HG02981 (cell line): ENCODE data around the gene PDCL2.
"Not testable (repeated sequence)": the region's sequence is repeated elsewhere in the genome, so short reads cannot be mapped to it uniquely, and the experiment has no call there.

Source experiments
- ATAC-seq: cut with Tn5 transposase; IDR thresholded peaks from one replicate; pipeline ENCODE4 v1.9.1; 2021; ENCODE audit warnings: mild to moderate bottlenecking, moderate library complexity; ENCODE audit not compliant: unreplicated experiment

The PDCL2 gene

GRCh38 chr4:55598641-55599040, 6.6 kb upstream of the PDCL2 start:
- no peak for ATAC-seq

DNA sequence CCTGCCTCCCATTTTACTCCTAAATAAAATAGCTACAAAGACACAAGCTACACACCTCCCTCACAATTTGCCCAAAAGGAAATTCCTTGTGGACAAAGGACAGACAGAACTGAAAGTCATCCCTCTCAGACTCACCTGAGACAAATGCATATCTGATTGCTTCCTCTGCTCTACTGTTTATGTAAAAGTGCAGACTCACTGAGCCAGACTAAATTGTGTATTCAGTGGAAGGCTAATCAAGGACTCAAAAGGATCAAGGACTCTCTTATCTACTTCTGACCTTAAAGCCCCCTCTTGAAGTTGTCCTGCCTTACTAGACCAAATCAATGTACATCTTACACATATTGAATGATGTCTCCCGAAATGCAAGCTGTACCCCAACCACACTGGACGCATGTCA, 3.9 kb downstream of the PDCL2 start:
- ATAC-seq: no peak

- not testable (repeated sequence) for ATAC-seq
Measured at GRCh38 chr4:55582773-55583172, 9.3 kb downstream of the PDCL2 start.

GRCh38 chr4:55578341-55579010, 13.6 kb downstream of the PDCL2 start:
- no peak for ATAC-seq

DNA sequence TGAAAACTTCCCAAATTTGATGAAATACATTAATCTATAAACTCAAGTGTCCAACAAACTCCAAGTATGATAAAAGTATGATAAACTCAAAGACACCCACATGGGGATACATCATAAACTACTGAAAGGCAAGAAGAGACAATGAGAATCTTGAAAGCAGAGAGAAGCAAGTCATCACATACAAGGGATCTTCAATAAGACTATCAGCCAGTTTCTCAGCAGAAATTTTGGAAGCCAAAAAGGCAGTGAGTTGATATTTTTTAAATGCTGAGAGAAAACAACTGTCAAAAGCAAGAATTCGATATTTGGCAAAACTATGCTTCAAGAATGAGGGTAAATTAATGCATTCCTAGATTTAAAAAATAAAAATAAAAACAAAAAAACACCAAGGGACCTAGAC, 16.5 kb downstream of the PDCL2 start:
- no peak for ATAC-seq

DNA sequence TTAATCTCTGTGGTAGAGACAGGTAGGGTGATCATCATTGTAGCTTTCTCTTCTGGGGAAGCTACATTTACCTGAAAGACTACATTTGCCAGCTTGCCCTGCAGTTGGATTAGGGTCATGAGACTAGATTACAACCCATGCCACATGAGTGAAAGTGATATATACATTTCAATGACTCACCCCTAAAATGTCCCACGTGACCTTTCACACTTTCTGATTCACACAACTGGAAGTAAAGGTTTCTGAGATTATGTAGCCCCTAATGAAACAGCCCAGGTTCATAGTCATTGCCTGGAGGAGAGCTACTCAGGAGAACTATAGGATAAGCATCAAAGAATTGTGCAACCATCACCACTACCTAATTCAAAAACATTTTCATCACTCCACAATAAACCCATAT, 17.8 kb downstream of the PDCL2 start:
- ATAC-seq: no peak

DNA sequence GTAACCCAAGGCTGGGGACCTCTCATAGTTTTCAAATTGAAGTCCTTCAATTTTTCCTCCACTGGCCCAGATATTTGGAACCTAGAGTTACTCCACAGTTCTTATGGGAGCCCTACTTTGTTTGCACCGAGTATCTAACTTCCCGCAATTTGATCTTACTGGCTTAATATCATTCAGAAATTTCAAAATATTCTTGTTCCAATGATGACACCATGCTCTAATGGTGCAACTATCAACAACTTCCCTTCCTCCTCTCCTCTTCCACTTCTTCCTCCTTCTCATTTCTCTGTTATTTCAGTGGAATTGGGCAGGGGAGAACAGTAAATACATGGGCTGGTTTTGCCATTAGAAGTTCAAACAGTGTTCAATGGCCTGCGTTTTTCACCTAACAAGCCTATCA, 20.2 kb downstream of the PDCL2 start:
- no peak for ATAC-seq

- ATAC-seq: no peak
Measured at GRCh38 chr4:55568905-55569504, 23.0 kb downstream of the PDCL2 start.

DNA sequence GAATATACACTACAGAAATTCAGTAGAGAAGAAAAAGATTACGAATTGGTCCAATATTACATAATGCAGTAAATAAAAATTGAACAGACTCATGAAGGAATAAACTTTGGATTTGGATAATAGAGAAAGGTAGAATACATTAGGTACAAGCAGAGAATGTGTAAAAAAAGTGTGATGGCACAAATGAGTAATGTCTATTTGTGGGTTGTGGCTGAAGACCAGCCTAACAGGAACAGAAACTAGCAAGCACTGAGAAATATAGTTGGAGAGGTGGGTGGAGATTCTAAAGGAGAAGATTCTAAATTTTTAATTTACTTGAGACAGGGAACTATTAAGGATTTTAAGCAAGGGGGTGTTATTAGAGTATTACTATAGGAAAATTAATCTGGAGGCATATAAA, 30.2 kb downstream of the PDCL2 start:
- ATAC-seq: peak; percentile 99

DNA sequence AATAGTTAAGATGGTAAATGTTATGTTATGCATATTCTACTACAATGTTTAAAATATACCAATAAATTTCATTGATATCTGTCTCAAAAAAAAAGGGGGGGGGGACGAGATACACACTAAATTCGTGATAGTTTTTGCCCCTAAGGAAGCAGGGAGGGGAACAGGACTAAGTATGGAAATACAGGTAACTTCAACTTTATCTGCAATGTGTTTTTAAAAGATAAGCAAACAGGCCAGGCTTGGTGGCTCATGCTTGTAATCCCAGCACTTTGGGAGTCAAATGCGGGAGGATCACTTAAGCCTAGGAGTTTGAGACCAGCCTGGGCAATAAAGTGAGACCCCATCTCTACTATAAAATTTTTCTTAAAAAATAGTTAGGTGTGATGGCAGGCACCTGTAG, 31.9 kb downstream of the PDCL2 start:
- no peak for ATAC-seq

DNA sequence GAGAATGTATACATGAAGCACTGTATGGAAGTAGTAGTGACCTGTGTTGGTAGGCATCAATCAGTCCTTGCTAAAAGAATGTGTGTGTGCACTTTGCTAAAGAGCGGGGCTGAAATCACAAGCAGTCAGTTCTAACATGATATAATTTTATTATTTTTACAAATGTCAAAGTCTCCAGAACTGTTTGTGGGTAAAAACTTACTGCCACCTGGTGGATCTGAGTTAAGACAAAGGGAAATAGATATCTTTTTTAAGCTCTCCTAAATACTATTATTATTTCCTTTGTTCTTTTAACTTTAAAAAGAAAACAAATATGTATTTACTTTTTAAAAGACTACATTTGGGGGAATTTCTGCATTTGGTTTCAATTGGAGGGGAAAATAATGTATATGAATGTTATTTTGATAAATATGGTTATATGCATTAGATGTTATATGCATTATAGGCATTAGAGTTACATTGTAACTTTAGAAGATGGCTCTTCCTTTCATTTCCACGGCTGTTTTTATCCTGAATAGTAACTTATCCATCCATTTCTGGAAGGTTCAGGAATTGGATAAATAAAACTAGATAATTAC, 37.5 kb downstream of the PDCL2 start:
- ATAC-seq: no peak

DNA sequence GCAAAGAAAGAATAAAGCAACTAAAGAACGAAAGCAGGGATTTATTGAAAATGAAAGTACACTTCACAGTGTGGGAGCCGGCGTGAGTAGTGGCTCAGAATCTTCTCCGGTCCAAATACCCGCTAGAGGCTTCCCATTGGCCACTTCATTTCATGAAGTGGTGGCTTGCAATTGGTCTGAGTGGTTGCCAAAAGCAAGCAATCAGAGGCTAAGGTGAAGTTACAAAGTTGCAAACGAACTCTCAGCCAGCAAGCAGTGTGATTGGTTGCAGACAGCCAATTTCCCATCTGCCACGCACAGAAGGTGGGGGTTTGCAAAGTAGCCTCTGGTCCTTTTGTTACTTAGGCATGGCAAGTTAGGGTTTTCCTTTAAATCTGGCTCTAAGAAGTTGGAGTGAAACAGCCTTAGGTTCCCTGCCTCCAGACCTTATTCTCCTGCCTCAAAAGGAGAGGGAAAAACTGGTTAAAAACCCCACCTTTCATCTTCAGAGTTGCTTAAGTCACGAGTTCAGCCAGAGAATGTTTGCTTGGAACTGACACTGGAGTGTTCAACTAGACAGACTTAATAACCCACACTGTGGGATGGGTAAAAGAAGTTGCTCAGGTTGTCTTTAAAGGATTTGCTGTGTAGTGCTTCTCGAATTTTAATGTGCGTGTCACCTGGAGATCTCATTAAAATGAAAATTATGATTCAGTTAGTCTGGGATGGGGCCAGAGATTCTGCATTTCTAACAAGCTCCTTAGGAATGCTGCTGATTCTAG, 38.4 kb downstream of the PDCL2 start:
- no peak for ATAC-seq

- not testable (repeated sequence) for ATAC-seq
Measured at GRCh38 chr4:55551964-55552363, 40.1 kb downstream of the PDCL2 start.

DNA sequence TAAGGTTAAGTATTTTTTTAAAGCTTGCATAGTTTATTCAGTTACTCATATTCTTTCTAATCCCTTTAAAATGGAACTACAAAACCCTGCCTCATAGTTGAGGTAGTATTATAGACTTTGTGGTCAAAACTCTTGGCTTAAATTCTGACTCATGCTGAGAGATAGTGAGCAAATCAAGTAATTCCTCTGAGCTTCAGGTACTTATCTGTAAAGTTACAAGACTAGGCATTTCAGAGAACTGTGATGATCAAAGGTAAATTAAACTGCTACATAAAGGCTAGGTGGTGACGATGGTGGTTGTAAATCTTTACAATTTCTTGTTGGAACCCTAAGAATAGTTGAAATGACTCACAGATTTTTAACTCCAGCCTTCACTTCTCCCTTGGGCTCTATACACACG, 42.2 kb downstream of the PDCL2 start:
- ATAC-seq: no peak

- ATAC-seq: no peak
Measured at GRCh38 chr4:55547918-55548317, 44.1 kb downstream of the PDCL2 start.

DNA sequence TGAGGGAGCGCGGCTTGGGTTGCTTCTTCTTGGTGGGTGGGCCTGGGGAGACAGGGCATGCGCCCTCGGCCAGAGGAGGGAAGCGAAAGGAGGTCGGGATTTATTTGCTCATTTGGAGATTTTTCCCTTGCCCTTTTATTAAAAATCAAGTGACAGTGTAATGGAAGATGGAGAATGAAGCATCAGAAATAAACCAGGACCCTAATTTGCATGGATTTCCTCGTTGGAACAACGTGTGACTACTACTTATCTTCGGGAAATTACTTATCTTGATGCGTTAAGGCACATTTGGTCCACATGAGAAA, 44.6 kb downstream of the PDCL2 start:
- ATAC-seq: no peak

DNA sequence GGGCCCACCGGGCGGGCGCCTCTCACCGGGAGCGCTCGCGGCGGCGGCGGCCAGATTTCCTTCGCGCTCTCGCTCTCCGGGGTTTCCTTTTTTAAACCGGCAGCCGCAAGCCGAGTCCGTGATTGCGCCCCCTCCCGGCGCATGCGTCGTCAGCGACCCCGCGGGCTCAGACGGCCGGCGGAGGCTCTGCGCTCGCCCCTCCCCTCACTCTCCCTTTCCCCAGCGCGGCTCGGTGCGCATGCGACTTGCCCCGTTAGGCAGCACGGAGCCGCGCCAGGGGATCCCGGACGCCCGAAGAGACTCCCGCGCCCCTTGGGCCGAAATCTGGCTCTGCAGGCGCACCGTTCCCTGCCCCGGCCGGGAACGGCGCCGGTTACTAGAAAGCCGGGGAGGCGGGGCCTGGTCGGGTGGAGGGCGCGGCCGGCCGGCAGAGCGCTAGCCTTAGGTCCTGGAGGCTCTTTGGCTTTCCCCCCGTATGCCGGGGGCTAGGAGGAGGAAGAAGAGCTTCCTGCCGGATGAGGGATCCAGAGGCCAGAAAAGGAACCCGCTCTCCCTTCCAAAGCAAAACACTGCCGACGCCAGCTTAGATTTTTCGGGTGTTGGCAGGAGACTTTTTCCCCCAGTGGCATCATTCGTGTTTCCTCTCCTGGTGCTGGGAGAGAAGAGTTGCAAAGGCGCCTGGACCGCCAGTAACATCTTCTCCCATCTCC, 45.1 kb downstream of the PDCL2 start, which contains the start of gene CLOCK:
TSS of gene CLOCK (minus strand) at position 154 of the 710 bp plus-strand sequence. CDS start 64,124 bp downstream, outside the sequence.
- peak; percentile 68 for ATAC-seq

- ATAC-seq: peak; percentile 46
Measured at GRCh38 chr4:55546506-55546755, 45.6 kb downstream of the PDCL2 start.

GRCh38 chr4:55545641-55546505, 46.2 kb downstream of the PDCL2 start:
- ATAC-seq: peak; percentile 41

- ATAC-seq: no peak
Measured at GRCh38 chr4:55545151-55545550, 46.9 kb downstream of the PDCL2 start.

GRCh38 chr4:55543858-55544257, 48.2 kb downstream of the PDCL2 start:
- no peak for ATAC-seq
